Ishikawa (cell line): Measurements from ENCODE around the gene NR6A1.

Source experiments
- EGR1 ChIP-seq: IDR thresholded peaks from 2 replicates; pipeline ENCODE4 v1.6.1; 2012
- MAX ChIP-seq: IDR thresholded peaks from 2 replicates; pipeline ENCODE4 v1.6.1; 2012
- RAD21 ChIP-seq: IDR thresholded peaks from 2 replicates; pipeline ENCODE4 v1.6.1; 2012; ENCODE audit warnings: low read depth
- TCF12 ChIP-seq: IDR thresholded peaks from 2 replicates; pipeline ENCODE4 v1.6.1; 2012; ENCODE audit warnings: low read depth
- YY1 ChIP-seq: IDR thresholded peaks from 2 replicates; pipeline ENCODE4 v1.6.1; 2012; ENCODE audit warnings: low read depth

- TF ChIP-seq MAX (no peak), YY1 (no peak), EGR1 (no peak), TCF12 (no peak), RAD21 (no peak)
Observed at GRCh38 chr9:124688238-124688904, 82.7 kb downstream of the NR6A1 start.
